Measurements from ENCODE around the gene LTK. TPM values are rescaled to one million over a fixed set of nuclear protein-coding genes. Genes with fewer than 3 reads are reported as not detected.

Gene LTK
- polyA plus RNA-seq, 3 donors: 0.12 TPM; not detected in 2

- peaks cover 0 to 11% (median 8%) of the 10 kb centered on the region in 7 donors for H3K9me3 Mint-ChIP-seq
- Histone ChIP-seq H4K20me1 (ENCODE audit: insufficient read depth, low read length) (no peaks in the 10 kb centered on the region), H3K4me3 (replicated peaks in 1 of 3; ENCODE audit: low read depth in 2 of 3, low read length in 3 of 3) (no peak overlapping the region), H3K9ac (ENCODE audit: insufficient read depth, low read length, poor library complexity, severe bottlenecking) (no peak overlapping the region), H2AFZ (ENCODE audit: insufficient read depth, low read depth, low read length, poor library complexity, severe bottlenecking) (no peak overlapping the region), H3K4me1 (ENCODE audit: control insufficient read depth in 1 of 2, insufficient read depth in 2 of 2, low read length in 2 of 2) (peaks cover 17 to 26% of the 10 kb centered on the region in 2 donors), H3K9me3 (replicated peaks in 1 of 2; ENCODE audit: control insufficient read depth in 1 of 2, insufficient read depth in 1 of 2, low read length in 2 of 2) (peaks cover 0 to 10% of the 10 kb centered on the region in 2 donors), H3K79me2 (ENCODE audit: insufficient read depth, low read length) (no peaks in the 10 kb centered on the region), H3K27me3 (ENCODE audit: control insufficient read depth in 2 of 2, insufficient read depth in 2 of 2, low read length in 2 of 2) (peaks cover 24 to 50% of the 10 kb centered on the region in 2 donors), H3K27ac (ENCODE audit: low read depth in 1 of 2, low read length in 2 of 2) (no peak overlapping the region), H3K36me3 (replicated peaks in 1 of 2; ENCODE audit: control insufficient read depth in 1 of 2, insufficient read depth in 2 of 2, low read length in 2 of 2) (no peaks in the 10 kb centered on the region), H3K4me2 (replicated peaks; ENCODE audit: extremely low read depth, low read length, poor library complexity, severe bottlenecking) (no peak overlapping the region)
- peaks cover 3 to 4% of the 10 kb centered on the region in 2 donors for H3K36me3 Mint-ChIP-seq
- WGBS (ENCODE audit: insufficient coverage): 98% methylated on average over 7 of the region's 7 CpGs
- peaks cover 17% of the 10 kb centered on the region for H3K4me1 Mint-ChIP-seq
- H3K27ac Mint-ChIP-seq: peak overlapping the region in 1 of 7 donors; percentile 71
- intact Hi-C loops (cut with micrococcal nuclease): no loop called here
- DNase-seq: no peak
- peaks cover 38 to 52% (median 52%) of the 10 kb centered on the region in 3 donors for H3K27me3 Mint-ChIP-seq (ENCODE audit: low read depth in 3 of 3)
- H3K4me3 Mint-ChIP-seq: no peak overlapping the region
- no peak for TF ChIP-seq CTCF (IDR thresholded peaks at IDR 0.05)
These were observed 5.8 kb downstream of the LTK start for GRCh38 chr15:41507820-41508290.

GRCh38 chr15:41506796-41507341 lies 6.8 kb downstream of the LTK start:
- intact Hi-C loops (cut with micrococcal nuclease): no loop called here
- Histone ChIP-seq H3K9ac (ENCODE audit: insufficient read depth, low read length, poor library complexity, severe bottlenecking) (no peak overlapping the region), H3K4me3 (replicated peaks in 1 of 3; ENCODE audit: low read depth in 2 of 3, low read length in 3 of 3) (no peak overlapping the region), H3K4me2 (replicated peaks; ENCODE audit: extremely low read depth, low read length, poor library complexity, severe bottlenecking) (no peak overlapping the region), H2AFZ (ENCODE audit: insufficient read depth, low read depth, low read length, poor library complexity, severe bottlenecking) (no peak overlapping the region), H4K20me1 (ENCODE audit: insufficient read depth, low read length) (no peaks in the 10 kb centered on the region), H3K9me3 (replicated peaks in 1 of 2; ENCODE audit: control insufficient read depth in 1 of 2, insufficient read depth in 1 of 2, low read length in 2 of 2) (peaks cover 0 to 2% of the 10 kb centered on the region in 2 donors), H3K27ac (ENCODE audit: low read depth in 1 of 2, low read length in 2 of 2) (no peak overlapping the region), H3K27me3 (ENCODE audit: control insufficient read depth in 2 of 2, insufficient read depth in 2 of 2, low read length in 2 of 2) (peaks cover 19 to 50% of the 10 kb centered on the region in 2 donors), H3K36me3 (replicated peaks in 1 of 2; ENCODE audit: control insufficient read depth in 1 of 2, insufficient read depth in 2 of 2, low read length in 2 of 2) (no peaks in the 10 kb centered on the region), H3K4me1 (ENCODE audit: control insufficient read depth in 1 of 2, insufficient read depth in 2 of 2, low read length in 2 of 2) (peaks cover 17 to 26% of the 10 kb centered on the region in 2 donors), H3K79me2 (ENCODE audit: insufficient read depth, low read length) (no peaks in the 10 kb centered on the region)
- Mint-ChIP-seq H3K9me3 (peaks cover 0 to 10% (median 0%) of the 10 kb centered on the region in 7 donors), H3K27ac (no peak overlapping the region), H3K4me1 (peaks cover 18% of the 10 kb centered on the region), H3K4me3 (no peak overlapping the region), H3K36me3 (peaks cover 0 to 4% of the 10 kb centered on the region in 2 donors), H3K27me3 (ENCODE audit: low read depth in 3 of 3) (peaks cover 38 to 52% (median 52%) of the 10 kb centered on the region in 3 donors)
- WGBS (ENCODE audit: insufficient coverage): no CpG with 5 or more reads among the region's 10 CpGs
- TF ChIP-seq CTCF (IDR thresholded peaks at IDR 0.05): no peak
- DNase-seq: no peak

Measured in CD14-positive monocyte (primary cell).